ENCODE results near the gene ATXN2.

The ATXN2 gene

GRCh38 chr12:111411185-111411764 lies 187.8 kb downstream of the ATXN2 start:
- no peak for TF ChIP-seq CTCF (IDR thresholded peaks at IDR 0.05; ENCODE audit: control insufficient read depth, extremely low read depth, insufficient read depth)
- H3K4me3 ChIP-seq (ENCODE audit: low read depth, low read length) = no peak overlapping the region
- DNase-seq (ENCODE audit: low read depth) = no peak

GRCh38 chr12:111410431-111411184 lies 188.5 kb downstream of the ATXN2 start:
- no peak for TF ChIP-seq CTCF (IDR thresholded peaks at IDR 0.05; ENCODE audit: control insufficient read depth, extremely low read depth, insufficient read depth)
- DNase-seq (ENCODE audit: low read depth) = no peak

GRCh38 chr12:111409780-111410430 lies 189.2 kb downstream of the ATXN2 start:
- DNase-seq (ENCODE audit: low read depth) = no peak
- TF ChIP-seq CTCF (IDR thresholded peaks at IDR 0.05; ENCODE audit: control insufficient read depth, extremely low read depth, insufficient read depth) = no peak
- no peak overlapping the region for H3K4me3 ChIP-seq (ENCODE audit: low read depth, low read length)

More at GRCh38 chr12:111410431-111411184, 188.5 kb downstream of the ATXN2 start:
- H3K4me3 ChIP-seq (ENCODE audit: low read depth, low read length) = no peak overlapping the region

- no peak for TF ChIP-seq CTCF (IDR thresholded peaks at IDR 0.05; ENCODE audit: control insufficient read depth, extremely low read depth, insufficient read depth)
- H3K4me3 ChIP-seq (ENCODE audit: low read depth, low read length) = no peak overlapping the region
- DNase-seq (ENCODE audit: low read depth) = no peak
These were observed 189.7 kb downstream of the ATXN2 start for GRCh38 chr12:111409403-111409779.

GRCh38 chr12:111408686-111409402 lies 190.3 kb downstream of the ATXN2 start:
- no peak for TF ChIP-seq CTCF (IDR thresholded peaks at IDR 0.05; ENCODE audit: control insufficient read depth, extremely low read depth, insufficient read depth)
- no peak for DNase-seq (ENCODE audit: low read depth)
- H3K4me3 ChIP-seq (ENCODE audit: low read depth, low read length) = no peak overlapping the region

- no peak overlapping the region for H3K4me3 ChIP-seq (ENCODE audit: low read depth, low read length)
- no peak for DNase-seq (ENCODE audit: low read depth)
- no peak for TF ChIP-seq CTCF (IDR thresholded peaks at IDR 0.05; ENCODE audit: control insufficient read depth, extremely low read depth, insufficient read depth)
These were observed 191.0 kb downstream of the ATXN2 start for GRCh38 chr12:111408116-111408440.

Data from LNCaP clone FGC (cell line).